ENCODE results near the gene CDH4. TPM values are rescaled to one million over a fixed set of nuclear protein-coding genes. Genes with fewer than 3 reads are reported as not detected.

CDH4 gene
- total RNA-seq, 1 donor from 2014 or later: under 0.01 TPM

GRCh38 chr20:61762167-61762710 is 510.2 kb downstream of the CDH4 start:
- DNase-seq (ENCODE audit: low read depth in 2 of 2): no peak

DNA sequence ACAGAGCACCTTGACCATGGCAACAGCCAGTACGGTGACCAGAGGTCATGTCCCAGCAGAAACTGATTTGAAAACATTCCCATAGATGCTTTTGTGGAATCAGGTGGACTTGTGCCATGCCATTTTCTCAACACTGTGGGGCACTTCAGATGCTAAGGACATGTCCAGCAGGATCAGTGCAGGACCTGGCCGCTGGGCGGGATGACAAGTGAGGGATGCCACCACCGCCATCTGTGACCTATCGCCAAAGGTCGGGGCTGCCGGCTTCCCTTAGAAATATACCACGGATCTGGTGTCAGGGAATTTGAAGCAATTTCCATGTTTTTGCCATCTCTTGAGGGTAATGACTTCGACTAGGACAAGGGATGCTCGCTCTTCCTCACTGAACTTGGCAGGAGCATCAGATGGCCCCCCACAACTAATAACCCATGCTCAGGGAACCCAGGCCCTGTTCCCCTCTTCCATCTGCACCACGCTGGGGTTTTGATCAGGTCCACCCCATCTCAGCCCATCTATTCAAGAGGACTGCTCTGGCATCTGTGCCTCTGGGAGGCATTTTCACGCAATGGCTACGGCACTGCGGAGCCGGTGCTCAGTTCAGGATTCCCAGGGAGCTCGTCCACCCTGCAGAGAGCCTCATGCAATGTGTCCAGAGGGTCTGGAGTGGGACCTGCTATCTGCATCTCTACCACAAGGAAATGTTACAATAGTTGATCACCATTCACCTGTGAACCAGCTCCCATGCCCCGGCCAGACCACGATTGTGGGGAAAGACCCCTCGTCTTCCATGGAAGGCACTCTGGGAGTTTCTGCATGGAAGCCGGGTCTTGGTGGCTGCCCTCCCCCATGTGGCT is 511.1 kb downstream of the CDH4 start:
- DNase-seq (ENCODE audit: low read depth in 2 of 2): no peak

DNA sequence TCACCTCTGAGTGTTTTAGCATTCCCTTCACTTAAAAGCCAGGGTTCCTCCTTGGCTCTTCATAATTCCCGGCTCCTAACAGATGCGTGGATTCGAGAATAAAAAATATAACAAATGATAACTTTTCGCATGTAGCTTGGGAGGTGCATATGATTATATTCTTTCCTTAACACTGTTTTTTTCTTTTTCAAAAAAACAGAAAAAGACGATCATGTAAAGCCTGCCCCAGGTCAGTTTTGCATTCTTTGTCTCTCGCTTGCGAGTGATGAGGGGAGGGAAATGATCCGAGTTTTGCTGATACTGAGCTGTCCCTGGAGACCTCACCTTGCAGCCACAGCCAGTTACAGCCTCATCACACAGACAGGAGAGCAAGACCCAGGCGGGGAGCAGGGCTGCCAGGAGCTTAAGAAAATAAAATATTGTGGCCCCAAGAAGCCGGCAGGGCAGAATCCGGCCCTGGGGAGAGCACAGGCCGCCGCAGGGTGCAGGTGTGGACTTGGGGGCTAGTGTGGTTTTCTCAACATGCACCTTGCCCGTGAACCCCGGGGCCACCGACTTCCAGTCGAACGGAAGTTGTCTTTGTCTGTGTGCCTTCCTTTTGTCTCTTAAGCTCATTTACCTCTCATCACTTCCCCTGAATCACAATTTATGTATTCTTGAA is 511.8 kb downstream of the CDH4 start:
- DNase-seq (ENCODE audit: low read depth in 2 of 2): no peak

DNA sequence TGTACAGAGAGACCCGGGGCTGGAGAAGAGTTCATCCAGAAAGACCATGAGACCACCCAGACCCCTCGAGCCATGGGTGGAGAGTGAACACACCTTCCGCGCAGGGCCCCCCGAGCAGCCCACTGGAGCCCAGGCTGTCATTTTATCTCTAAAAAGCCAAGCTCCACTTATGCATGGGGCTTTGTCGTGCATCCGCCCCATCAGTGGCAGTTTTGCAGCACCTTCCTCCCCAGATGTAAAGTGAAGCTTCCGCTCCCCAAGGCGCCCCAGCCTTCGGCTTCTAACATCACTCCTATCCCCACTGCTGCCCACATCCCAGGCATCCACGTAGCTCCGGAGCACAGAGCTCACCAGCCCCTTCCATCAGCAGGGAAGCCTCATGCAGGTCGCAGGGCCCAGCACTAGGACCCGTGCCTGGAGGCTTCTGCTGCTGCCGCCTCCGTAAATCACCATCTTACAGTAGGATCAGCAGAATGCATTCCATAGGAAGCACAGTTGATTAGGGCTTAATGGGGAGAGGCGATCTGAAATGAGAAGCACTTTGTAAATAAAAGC is 512.5 kb downstream of the CDH4 start:
- no peak for DNase-seq (ENCODE audit: low read depth in 2 of 2)

- DNase-seq (ENCODE audit: low read depth in 2 of 2): no peak
Observed at GRCh38 chr20:61765081-61765870, 513.2 kb downstream of the CDH4 start.

- no peak for DNase-seq (ENCODE audit: low read depth in 2 of 2)
Observed at GRCh38 chr20:61765871-61766654, 514.0 kb downstream of the CDH4 start.

- no peak for DNase-seq (ENCODE audit: low read depth in 2 of 2)
Observed at GRCh38 chr20:61766921-61767610, 515.0 kb downstream of the CDH4 start.

DNA sequence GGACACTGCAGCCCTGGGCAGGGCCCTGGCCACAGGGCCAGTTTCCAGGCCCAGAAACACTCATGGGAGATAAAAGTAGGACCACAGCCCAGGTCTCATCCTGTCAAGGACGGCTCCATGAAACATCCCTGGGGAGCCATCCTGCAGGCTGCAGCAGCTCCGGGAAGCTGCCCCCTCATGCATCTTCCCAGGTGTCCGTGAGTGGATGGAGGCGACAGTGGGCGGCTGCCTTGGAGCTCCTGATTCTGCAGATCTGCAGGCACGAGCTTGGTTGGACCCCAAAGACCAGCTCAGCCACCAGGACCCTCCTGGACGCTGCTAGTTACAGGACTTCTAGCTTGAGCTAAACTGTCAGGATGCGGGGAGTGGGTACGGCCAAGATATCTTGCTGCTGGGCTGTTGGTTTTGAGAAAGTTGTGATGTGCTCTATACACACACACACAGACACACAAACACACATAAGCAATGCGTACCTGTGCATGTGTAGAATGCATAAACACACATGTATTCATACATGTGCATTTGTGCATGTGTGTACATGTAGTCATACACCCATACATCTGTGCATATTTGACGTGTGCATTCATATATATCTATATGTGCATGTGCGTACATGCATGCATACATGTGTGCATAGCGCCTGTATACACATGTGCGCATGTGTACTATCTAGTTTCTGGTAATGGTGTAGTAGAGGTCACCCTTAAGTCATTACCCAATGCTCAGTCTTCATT is 515.9 kb downstream of the CDH4 start:
- DNase-seq (ENCODE audit: low read depth in 2 of 2): no peak

- DNase-seq (ENCODE audit: low read depth in 2 of 2): no peak
Observed at GRCh38 chr20:61768571-61769285, 516.7 kb downstream of the CDH4 start.

DNA sequence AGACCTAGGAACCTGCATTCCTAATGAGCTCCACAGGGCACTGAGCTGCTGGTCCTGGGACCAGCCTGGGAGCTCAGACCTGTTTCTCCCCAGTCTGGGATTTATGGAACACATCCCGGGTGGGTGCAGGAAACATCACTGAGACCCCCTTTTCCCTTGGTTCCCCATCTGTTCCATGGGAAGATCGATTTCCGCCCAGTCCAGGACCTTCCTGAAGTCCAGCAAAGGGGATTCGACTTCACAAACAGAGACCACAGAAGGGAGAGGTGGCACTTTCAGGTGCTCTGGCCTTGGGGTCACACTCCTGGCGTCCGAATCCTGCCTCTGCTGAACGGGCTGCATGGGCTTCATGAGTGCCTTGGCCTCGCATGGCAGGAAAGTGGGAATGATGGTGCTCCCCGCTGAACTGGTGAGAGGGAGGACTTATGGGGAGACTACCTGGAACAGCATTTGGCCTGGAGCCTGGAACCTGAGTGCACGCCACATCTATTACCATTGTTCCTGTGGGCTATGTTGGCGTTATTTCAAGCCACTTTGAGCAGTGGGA is 517.3 kb downstream of the CDH4 start:
- no peak for DNase-seq (ENCODE audit: low read depth in 2 of 2)

DNA sequence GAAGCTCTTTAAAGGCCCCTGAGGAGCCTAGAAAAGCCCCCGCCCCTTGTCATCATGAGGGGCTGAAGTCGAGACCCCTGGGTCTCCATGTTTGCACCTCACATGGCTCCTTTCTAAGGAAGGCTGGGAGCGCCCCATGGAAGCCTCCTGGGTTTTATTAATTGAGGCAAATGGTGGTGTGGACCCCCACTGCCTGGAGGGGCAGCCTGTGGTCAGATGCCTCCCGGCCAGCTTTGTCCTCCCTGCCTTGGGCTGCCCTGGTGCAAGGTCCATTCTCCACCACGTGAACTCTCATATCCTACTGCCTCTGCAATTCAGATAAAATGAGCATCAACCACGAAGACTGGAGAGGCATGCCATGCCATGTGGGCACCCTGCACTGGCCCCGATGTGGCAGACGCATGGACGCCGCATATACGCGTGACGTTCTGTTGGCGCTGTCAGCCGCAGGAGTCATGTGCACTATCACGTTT is 518.1 kb downstream of the CDH4 start:
- no peak for DNase-seq (ENCODE audit: low read depth in 2 of 2)

DNA sequence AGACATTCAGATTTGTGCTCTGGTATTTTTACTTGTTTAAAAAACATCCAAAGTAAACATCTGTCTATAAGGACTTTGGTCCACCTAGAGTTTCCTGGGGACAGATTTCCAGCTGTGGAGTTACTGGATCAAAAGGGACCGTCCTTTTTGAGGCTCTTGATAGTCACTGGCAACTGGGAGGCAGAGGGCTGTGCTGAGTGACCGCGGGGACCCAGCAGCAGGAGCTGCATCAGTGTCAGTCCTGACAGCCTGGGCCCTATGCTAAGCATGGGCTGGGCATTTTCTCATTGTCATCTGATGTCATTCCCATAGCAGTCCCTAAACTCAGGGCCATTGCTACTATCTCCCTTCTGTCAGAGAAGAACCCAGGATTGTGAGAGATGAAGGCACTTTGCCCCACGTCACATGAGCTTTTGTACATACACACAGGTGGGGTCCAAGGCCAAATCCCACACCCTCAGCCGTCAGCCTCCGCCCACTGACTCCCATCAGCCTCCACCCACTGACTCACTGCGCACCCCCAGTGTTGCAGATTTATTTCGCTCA is 519.8 kb downstream of the CDH4 start:
- no peak for DNase-seq (ENCODE audit: low read depth in 2 of 2)

- DNase-seq (ENCODE audit: low read depth in 2 of 2): no peak
Observed at GRCh38 chr20:61772828-61773631, 521.0 kb downstream of the CDH4 start.

DNA sequence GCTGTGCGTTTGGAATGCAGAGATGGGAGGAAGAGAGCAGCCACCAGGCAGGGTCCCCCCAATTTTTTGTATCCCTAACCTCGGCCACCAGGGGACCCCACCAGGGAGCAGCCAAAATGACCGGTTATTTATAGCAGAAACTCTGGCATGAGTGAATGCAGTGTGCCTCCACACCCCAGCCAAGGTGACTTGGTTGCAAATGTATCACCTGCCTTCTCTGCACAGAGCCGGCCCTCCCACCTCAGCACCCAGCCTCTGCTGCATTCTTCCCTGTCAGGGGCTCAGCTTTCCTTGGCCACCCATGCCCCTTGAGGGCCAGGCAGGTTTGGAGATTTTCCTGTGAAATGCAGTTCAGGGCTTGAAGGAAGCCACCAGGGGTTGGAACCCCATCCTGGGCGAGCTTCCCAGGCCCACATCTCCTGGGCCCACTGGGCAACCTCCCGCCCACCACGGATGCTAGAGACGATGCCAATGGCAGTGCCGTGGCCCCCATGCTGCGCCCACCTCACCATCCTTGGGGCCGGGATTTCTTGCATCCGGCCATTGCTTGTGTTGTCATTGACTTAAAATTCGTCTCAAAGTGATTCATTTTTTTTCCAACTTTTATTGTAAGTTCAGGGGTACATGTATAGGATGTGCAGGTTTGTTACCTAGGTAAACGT is 522.0 kb downstream of the CDH4 start:
- no peak for DNase-seq (ENCODE audit: low read depth in 2 of 2)

DNA sequence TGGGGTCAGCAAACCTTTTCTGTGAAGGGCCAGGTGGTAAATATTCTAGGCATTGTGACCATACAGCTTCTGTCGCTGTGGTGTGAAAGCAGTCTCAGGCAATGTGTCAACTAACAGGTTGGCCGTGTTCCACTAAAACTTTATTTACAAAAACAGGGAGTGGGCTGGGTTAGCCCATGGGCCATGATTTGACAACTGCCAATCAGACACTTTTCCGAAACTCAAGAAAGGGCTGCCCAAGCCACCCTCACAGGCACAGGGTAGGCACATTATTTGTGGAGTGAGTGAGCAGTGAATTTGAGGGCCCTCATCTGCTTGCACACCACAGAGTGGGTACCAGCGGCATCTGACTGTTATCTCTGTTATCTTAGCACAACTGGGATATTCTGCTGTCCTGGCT is 523.4 kb downstream of the CDH4 start:
- no peak for DNase-seq (ENCODE audit: low read depth in 2 of 2)

GRCh38 chr20:61776491-61777075 is 524.5 kb downstream of the CDH4 start:
- no peak for DNase-seq (ENCODE audit: low read depth in 2 of 2)
